Loucy (cell line): Measurements from ENCODE around the gene ACBD5.

Experiments
- CTCF ChIP-seq: fragments of 200-600 bp; sonication (generic); conservative IDR thresholded peaks from 2 replicates; pipeline ENCODE4 v1.5.1; 2014; ENCODE audit warnings: mild to moderate bottlenecking, antibody characterized with exemption, low read length
- EZH2phosphoT487 ChIP-seq: fragments of 200-600 bp; IDR thresholded peaks from 2 replicates; pipeline ENCODE4 v1.6.1; 2018; ENCODE audit warnings: antibody characterized with exemption, mild to moderate bottlenecking, moderate library complexity, borderline replicate concordance

- TF ChIP-seq CTCF (peak; percentile 65), EZH2phosphoT487 (no peak)
Measured at GRCh38 chr10:27241652-27242472, 1.3 kb upstream of the ACBD5 start.
